Uterus (tissue), 2 donors: ENCODE results near the gene TMEM255B.

ENCODE experiments used
- POLR2A ChIP-seq, 2 donors: fragments of 450-650 bp; IDR thresholded peaks; one replicate each; pipeline ENCODE4 v1.6.1; 2016; ENCODE audit warnings: antibody characterized with exemption in 2 of 2, mild to moderate bottlenecking in 1 of 2, moderate library complexity in 1 of 2
- TF ChIP-seq, protein P1 (sequence below), 4 experiments: fragments of 200-600 bp in 2 of 4; fragments of 450-650 bp in 2 of 4; sonication (generic) in 2 of 4; IDR thresholded peaks; one replicate each; pipeline ENCODE4 v1.5.1; 2016 to 2019; ENCODE audit warnings: antibody characterized with exemption in 4 of 4, mild to moderate bottlenecking in 2 of 4, moderate library complexity in 1 of 4

DNA sequence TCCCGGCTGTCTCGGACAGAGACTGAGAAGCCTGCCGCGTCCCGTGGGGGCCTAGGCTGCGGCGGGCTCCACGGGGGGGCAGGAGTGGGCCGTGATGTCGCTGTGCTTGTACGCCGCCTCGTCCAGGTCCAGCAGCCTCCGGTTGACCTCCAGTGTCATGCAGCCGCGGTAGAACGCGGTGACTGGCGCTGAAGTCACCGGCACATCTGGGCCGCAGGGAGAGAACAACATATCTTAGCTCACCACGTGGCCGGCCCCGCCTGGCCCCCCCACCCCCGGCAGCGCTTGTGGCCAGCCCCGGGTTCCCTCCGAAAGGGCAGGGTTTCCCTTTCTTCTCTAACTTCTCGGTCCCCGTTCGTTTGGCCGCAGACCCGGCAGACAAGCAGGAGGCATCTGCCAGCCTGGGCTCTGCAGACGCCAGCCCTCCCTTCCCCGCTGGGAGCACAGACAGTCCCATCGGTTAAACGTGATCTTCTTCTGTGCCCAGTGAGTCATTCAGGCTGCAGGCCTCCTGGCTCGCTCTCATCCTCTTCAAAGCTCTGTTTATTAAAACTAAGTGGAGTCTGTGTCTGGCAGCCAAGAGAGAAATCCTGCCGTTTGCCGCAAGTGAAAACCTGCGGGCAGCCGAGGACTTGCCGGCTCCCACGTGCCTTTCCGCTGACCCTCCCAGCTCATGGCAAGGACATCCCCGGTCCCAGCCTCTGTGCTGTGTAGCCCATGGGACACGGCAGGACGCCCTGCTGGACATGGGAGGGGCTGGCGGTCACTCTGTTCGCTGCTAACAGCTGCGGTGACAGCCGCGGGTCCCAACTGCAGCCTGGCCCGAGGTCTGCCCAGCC, 62.0 kb downstream of the TMEM255B start:
- TF ChIP-seq, protein P1, sequence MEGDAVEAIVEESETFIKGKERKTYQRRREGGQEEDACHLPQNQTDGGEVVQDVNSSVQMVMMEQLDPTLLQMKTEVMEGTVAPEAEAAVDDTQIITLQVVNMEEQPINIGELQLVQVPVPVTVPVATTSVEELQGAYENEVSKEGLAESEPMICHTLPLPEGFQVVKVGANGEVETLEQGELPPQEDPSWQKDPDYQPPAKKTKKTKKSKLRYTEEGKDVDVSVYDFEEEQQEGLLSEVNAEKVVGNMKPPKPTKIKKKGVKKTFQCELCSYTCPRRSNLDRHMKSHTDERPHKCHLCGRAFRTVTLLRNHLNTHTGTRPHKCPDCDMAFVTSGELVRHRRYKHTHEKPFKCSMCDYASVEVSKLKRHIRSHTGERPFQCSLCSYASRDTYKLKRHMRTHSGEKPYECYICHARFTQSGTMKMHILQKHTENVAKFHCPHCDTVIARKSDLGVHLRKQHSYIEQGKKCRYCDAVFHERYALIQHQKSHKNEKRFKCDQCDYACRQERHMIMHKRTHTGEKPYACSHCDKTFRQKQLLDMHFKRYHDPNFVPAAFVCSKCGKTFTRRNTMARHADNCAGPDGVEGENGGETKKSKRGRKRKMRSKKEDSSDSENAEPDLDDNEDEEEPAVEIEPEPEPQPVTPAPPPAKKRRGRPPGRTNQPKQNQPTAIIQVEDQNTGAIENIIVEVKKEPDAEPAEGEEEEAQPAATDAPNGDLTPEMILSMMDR (IDR thresholded peaks at IDR 0.05): peak in 2 of 4 experiments; percentile 16 to 29
- no peak for TF ChIP-seq POLR2A (IDR thresholded peaks at IDR 0.05)
